HUES48 (cell line): ENCODE data around the gene CHD9NB.

ENCODE experiments used
- H3K27ac ChIP-seq: one replicate; pipeline ENCODE4 v1.7.0; 2013; ENCODE audit warnings: low read depth, low read length, inconsistent platforms
- H3K27me3 ChIP-seq: 2 replicates; pipeline ENCODE4 v1.6.1; 2013; ENCODE audit warnings: mild to moderate bottlenecking, low read length; ENCODE audit not compliant: control insufficient read depth, insufficient read depth
- H3K36me3 ChIP-seq: 2 replicates; pipeline ENCODE4 v1.6.1; 2013; ENCODE audit warnings: low read length; ENCODE audit not compliant: control insufficient read depth, insufficient read depth
- H3K4me1 ChIP-seq: 2 replicates; pipeline ENCODE4 v1.6.1; 2013; ENCODE audit warnings: mild to moderate bottlenecking, low read length; ENCODE audit not compliant: control insufficient read depth, insufficient read depth
- H3K4me3 ChIP-seq: 2 replicates; pipeline ENCODE4 v1.5.1; 2013; ENCODE audit warnings: mild to moderate bottlenecking, low read depth, low read length
- H3K9ac ChIP-seq: 2 replicates; pipeline ENCODE4 v1.6.1; 2013; ENCODE audit warnings: mild to moderate bottlenecking, low read depth, low read length, moderate library complexity
- H3K9me3 ChIP-seq: 2 replicates; pipeline ENCODE4 v1.6.1; 2013; ENCODE audit warnings: low read length; ENCODE audit not compliant: control insufficient read depth, insufficient read depth

CHD9NB gene

DNA sequence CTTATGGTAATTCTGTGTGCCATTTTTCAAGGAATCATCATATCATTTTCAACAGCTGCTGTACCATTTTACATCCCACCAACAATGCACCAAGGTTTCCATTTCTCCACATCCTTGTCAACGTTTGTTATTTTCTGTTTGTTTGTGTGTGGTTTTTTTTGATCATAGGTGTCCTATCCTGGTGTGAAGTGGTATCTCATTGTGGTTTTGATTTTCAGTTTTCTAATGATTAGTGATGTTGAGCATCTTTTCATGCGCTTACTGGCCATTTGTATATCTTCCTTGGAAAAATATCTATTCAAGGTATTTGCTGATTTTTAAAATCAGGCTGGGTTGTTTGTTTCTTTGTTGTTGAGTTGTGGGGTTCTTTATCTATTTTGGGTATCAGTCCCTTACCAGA is 17.1 kb upstream of the CHD9NB start:
- Histone ChIP-seq H3K36me3 (peaks cover 8% of the 10 kb centered on the region), H3K27ac (no peak overlapping the region), H3K27me3 (no peaks in the 10 kb centered on the region), H3K9ac (no peak overlapping the region), H3K4me3 (no peak overlapping the region), H3K9me3 (peaks cover 16% of the 10 kb centered on the region), H3K4me1 (peaks cover 8% of the 10 kb centered on the region; the same call in 1 of the 2 replicates)

DNA sequence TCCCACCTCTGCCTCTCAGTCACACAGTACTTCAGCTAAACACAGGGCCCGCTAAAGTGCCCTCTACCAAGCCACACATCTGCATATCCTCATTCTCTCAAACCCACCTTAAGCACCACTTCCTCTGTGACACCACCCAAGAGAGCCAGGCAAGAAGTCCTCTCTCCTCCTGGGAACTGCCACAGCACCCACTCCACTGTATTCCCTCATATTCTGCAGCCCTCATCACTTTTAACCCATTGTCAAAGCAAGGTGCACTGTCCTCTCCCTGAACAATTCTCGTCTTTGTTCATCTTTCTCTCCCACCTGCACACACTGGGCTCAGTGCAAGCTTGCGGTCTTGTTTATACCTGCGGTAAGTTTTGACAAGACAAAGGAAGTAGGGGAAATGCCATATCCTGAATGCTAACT is 15.7 kb upstream of the CHD9NB start:
- Histone ChIP-seq H3K36me3 (peaks cover 8% of the 10 kb centered on the region), H3K4me3 (no peak overlapping the region), H3K9me3 (peaks cover 6% of the 10 kb centered on the region; the same call in 1 of the 2 replicates), H3K27ac (no peak overlapping the region), H3K9ac (no peak overlapping the region), H3K4me1 (peaks cover 8% of the 10 kb centered on the region; the same call in 1 of the 2 replicates), H3K27me3 (no peaks in the 10 kb centered on the region)

DNA sequence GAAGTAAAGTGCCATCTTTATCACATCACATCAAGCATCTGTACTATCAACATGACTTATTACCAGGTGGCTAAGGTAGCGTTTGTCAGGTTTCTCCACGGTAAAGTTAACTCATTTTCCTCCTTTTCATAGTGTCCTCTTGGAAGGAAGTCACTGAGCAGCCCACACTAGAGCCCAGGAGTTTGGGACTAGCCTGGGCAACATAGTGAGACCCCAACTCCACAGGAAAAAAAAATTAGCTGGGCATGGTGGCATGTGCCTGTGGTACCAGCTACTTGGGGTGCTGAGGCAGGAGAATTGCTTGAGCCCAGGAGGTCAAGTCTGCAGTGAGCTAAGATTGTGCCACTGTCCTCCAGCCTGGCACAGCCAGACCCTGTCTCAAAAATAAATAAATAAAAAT is 15.0 kb upstream of the CHD9NB start:
- no peak overlapping the region for H3K27ac ChIP-seq
- no peak overlapping the region for H3K9ac ChIP-seq
- H3K4me3 ChIP-seq: no peak overlapping the region

DNA sequence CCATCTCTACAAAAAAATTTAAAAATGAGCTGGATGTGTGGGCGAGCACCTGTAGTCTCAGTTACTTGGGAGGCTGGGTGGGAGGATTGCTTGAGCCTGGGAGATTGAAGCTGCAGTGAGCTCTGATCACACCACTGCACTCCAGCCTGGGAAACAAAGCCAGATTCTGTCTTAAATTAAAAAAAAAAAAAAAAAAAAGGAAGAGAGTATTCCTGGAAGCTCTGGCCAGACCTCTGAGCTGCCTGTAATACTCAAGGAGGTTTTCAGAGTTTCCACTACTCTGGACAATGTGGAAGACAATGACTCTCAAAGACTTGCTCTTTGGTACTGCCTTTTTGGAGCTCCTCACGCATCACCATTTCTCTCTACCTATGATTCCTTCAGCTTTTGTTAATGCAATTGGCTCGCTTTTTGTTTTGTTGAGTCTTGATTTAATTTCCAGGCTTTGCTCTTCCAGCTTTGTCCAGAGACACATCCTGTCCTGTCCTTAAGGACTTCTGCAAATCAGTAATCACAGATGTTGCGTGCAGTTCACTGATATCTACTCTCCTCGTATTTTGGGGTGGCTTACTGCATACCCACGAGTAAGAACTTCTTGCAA is 12.9 kb upstream of the CHD9NB start:
- H3K9ac ChIP-seq: no peak overlapping the region
- H3K9me3 ChIP-seq: no peaks in the 10 kb centered on the region
- H3K36me3 ChIP-seq: peaks cover 8% of the 10 kb centered on the region
- H3K27me3 ChIP-seq: no peaks in the 10 kb centered on the region
- H3K4me1 ChIP-seq: no peaks in the 10 kb centered on the region
- no peak overlapping the region for H3K4me3 ChIP-seq
- H3K27ac ChIP-seq: no peak overlapping the region

More for the DNA sequence above, 15.0 kb upstream of the CHD9NB start:
- H3K27me3 ChIP-seq: no peaks in the 10 kb centered on the region
- H3K4me1 ChIP-seq: peaks cover 8% of the 10 kb centered on the region; the same call in 1 of the 2 replicates
- no peaks in the 10 kb centered on the region for H3K9me3 ChIP-seq
- peaks cover 8% of the 10 kb centered on the region for H3K36me3 ChIP-seq

DNA sequence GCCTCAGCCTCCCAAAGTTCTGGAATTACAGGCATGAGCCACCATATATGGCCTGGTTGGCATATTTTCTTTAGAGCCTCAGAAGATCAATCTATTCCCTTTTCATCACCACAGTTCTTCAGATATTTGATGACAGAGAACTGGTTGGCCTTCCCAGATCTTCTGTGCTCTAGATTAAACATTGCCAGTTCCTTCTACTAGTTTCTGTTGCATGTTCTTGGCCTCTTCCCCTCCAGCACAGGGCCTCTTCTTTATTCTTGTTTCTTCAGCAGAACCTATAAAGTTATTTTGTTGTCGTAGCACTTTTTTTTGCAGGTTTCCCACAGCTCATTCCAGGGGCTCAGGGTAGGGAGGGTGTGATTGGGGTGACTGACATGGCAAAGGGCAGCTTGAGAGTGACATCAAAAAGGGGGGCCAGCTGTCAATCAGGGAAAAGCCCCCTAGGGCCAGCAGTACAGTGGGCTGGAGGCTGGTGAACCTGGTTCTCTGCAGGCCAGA is 11.4 kb upstream of the CHD9NB start:
- Histone ChIP-seq H3K9me3 (no peaks in the 10 kb centered on the region), H3K36me3 (peaks cover 8% of the 10 kb centered on the region), H3K4me3 (no peak overlapping the region), H3K4me1 (no peaks in the 10 kb centered on the region), H3K27me3 (no peaks in the 10 kb centered on the region), H3K9ac (no peak overlapping the region), H3K27ac (no peak overlapping the region)

DNA sequence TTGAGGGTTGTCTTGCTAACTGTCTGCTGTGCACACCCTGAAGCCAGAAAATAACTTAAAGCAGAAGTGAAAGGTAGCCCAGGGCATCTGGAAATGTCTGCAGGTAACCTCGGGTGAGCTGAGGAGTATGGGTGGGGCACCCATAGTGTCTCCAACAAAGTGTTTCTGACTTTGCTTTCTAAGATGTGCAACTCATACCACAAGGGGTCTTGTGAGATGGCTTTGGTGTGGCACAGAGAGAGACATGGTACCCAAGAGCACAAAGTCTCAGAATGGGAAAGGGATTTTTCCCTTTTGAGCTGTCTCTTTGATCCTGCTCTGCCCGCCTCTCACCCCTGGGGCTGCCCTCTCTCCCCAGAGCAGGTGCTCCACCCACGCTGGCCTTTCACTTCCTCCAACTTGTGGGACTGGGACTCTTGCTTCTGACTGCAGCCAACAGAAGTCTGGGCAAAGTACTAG is 9.0 kb upstream of the CHD9NB start:
- H3K9me3 ChIP-seq: no peaks in the 10 kb centered on the region
- no peak overlapping the region for H3K4me3 ChIP-seq
- H3K27ac ChIP-seq: no peak overlapping the region
- no peak overlapping the region for H3K9ac ChIP-seq
- no peaks in the 10 kb centered on the region for H3K36me3 ChIP-seq
- H3K4me1 ChIP-seq: no peaks in the 10 kb centered on the region
- H3K27me3 ChIP-seq: no peaks in the 10 kb centered on the region

DNA sequence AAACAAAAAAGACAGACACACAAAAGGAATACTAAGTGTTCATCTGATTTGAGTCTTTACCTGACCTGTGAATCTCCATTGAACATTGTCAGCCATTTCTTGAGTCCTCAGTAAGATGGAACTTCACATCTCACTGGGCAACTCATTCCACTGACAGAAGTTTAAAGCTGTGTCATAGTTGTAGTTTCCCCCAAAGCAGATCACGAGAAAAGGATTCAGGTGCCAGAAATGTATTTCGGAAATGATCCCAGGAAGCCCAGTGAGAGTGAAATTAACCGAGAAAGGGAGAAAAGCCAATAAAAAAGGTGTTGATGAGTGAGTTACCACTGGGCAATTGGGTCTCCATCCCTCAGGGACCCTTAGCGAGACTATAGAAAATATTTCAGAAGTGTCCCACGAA is 8.6 kb upstream of the CHD9NB start:
- H3K27ac ChIP-seq: no peak overlapping the region
- 0 out of 2 replicates have a peak, but pooled peaks cover 4% of the 10 kb centered on the region for H3K4me1 ChIP-seq
- no peak overlapping the region for H3K4me3 ChIP-seq
- no peaks in the 10 kb centered on the region for H3K9me3 ChIP-seq
- no peak overlapping the region for H3K9ac ChIP-seq
- H3K36me3 ChIP-seq: no peaks in the 10 kb centered on the region
- no peaks in the 10 kb centered on the region for H3K27me3 ChIP-seq

DNA sequence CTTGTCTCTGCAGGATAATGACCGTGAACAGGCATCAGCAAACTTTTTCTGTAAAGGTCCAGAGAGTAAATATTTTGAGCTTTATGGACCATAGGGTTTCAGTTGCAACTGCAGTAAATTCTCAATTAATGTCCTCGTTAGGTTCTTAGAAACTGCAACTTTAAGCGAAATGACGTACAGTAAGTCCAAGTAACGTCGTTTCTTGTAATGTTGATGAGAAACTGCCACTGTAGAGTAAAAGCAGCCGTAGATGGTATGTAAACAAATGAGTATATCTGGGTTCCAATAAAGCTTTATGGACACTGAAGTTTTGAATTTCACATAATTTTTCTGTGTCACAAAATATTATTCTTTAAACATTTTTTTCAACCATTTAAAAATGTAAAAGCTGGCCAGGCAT is 7.0 kb upstream of the CHD9NB start:
- peaks cover 13% of the 10 kb centered on the region for H3K4me1 ChIP-seq
- no peaks in the 10 kb centered on the region for H3K27me3 ChIP-seq
- H3K9ac ChIP-seq: no peak overlapping the region
- H3K9me3 ChIP-seq: no peaks in the 10 kb centered on the region
- H3K36me3 ChIP-seq: no peaks in the 10 kb centered on the region
- no peak overlapping the region for H3K4me3 ChIP-seq
- H3K27ac ChIP-seq: no peak overlapping the region

DNA sequence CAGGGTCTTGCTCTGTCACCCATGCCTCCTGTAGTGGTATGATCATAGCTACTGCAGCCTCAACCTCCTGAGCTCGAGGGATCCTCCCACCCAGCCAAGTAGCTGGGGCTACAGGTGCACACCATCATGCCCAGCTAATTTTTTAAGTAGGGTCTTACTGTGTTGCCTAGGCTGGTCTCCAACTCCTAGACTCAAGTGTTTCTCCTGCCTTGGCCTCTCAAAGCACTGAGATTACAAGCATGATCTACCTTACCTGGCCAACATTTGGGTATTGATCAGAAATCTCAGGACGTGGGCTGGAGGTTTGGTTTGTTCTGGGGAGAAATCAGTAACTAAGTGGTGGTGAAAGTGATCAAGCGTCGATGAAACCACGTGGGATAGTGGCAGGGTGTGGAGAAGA is 6.2 kb upstream of the CHD9NB start:
- H3K4me1 ChIP-seq: peaks cover 17% of the 10 kb centered on the region

DNA sequence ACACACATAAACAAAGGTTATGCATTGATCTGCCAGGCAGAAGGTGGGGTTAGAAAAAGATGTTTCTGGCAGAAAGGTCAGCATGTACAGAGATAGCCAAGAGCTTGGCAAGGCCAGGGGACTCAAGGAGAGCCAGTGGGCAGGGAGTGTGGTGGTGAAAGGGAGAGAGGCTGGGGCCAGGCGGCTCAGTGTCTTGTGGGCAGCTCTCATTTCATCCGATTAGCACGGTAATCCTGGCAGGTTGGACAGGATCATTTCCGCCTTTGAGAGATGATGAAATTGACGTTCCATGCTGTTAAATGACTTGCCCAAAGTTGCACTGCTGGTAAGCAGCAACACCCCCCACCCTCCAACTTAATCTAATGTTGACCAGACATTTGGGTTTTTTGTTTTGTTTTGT is 5.7 kb upstream of the CHD9NB start:
- H3K9me3 ChIP-seq: no peaks in the 10 kb centered on the region
- peaks cover 17% of the 10 kb centered on the region for H3K4me1 ChIP-seq
- H3K27ac ChIP-seq: no peak overlapping the region
- H3K9ac ChIP-seq: no peak overlapping the region
- H3K27me3 ChIP-seq: no peaks in the 10 kb centered on the region
- no peak overlapping the region for H3K4me3 ChIP-seq
- no peaks in the 10 kb centered on the region for H3K36me3 ChIP-seq

More for the DNA sequence above, 6.2 kb upstream of the CHD9NB start:
- H3K9ac ChIP-seq: no peak overlapping the region
- no peak overlapping the region for H3K4me3 ChIP-seq
- no peaks in the 10 kb centered on the region for H3K36me3 ChIP-seq
- no peak overlapping the region for H3K27ac ChIP-seq
- no peaks in the 10 kb centered on the region for H3K27me3 ChIP-seq
- no peaks in the 10 kb centered on the region for H3K9me3 ChIP-seq

DNA sequence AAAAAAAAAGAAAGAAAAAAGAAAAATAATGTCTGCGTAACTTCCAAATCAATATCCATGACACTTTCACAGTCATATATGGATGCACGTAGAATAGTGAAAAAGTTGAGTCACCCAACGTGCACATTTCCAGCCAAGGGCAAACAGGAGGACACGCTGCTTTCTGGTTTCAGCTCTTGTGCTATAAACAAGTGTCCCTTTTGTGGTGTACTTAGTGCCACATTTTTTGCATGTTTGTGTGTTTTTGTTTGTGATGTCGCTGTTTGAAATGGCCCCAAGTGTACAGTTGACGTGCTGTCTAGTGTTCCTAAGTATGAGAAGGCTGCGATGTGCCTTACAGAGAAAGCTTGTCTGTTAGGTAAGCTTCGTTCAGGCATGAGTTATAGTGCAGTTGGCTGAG is 5.0 kb upstream of the CHD9NB start:
- peaks cover 17% of the 10 kb centered on the region for H3K4me1 ChIP-seq
- H3K4me3 ChIP-seq: no peak overlapping the region
- no peak overlapping the region for H3K9ac ChIP-seq

More for the DNA sequence above, 5.0 kb upstream of the CHD9NB start:
- no peaks in the 10 kb centered on the region for H3K27me3 ChIP-seq
- no peak overlapping the region for H3K27ac ChIP-seq
- no peaks in the 10 kb centered on the region for H3K36me3 ChIP-seq
- no peaks in the 10 kb centered on the region for H3K9me3 ChIP-seq
